ENCODE results near the gene BLTP3A. TPM values are rescaled to one million over a fixed set of nuclear protein-coding genes. Genes with fewer than 3 reads are reported as not detected.
"Not testable (repeated sequence)": the region's sequence is repeated elsewhere in the genome, so short reads cannot be mapped to it uniquely, and the experiment has no call there.

BLTP3A gene
- total and polyA plus RNA-seq, 2 experiments from 2014 or later: 6.4 to 20.6 TPM

GRCh38 chr6:34746104-34746846, 45.6 kb upstream of the BLTP3A start:
- no peaks in the 10 kb centered on the region for H3K36me3 ChIP-seq
- H3K27me3 ChIP-seq: no peaks in the 10 kb centered on the region
- no peak for TF ChIP-seq CTCF (IDR thresholded peaks at IDR 0.05; ENCODE audit: low read depth, low read length)
- H3K27ac ChIP-seq: no peak overlapping the region
- no peaks in the 10 kb centered on the region for H3K4me1 ChIP-seq (ENCODE audit: low read depth)
- no peak for DNase-seq (ENCODE audit: low read depth in 1 of 2, low spot score in 1 of 2)
- no peaks in the 10 kb centered on the region for H3K9me3 ChIP-seq (ENCODE audit: low read depth)
- H3K4me3 ChIP-seq: no peak overlapping the region

- no peaks in the 10 kb centered on the region for H3K27me3 ChIP-seq
- no peak for TF ChIP-seq CTCF (IDR thresholded peaks at IDR 0.05; ENCODE audit: low read depth, low read length)
- H3K4me3 ChIP-seq: no peak overlapping the region
- H3K4me1 ChIP-seq (ENCODE audit: low read depth): no peaks in the 10 kb centered on the region
- no peak overlapping the region for H3K27ac ChIP-seq
- no peak for DNase-seq (ENCODE audit: low read depth in 1 of 2, low spot score in 1 of 2)
- no peaks in the 10 kb centered on the region for H3K9me3 ChIP-seq (ENCODE audit: low read depth)
- H3K36me3 ChIP-seq: no peaks in the 10 kb centered on the region
Measured at GRCh38 chr6:34748757-34749156, 43.1 kb upstream of the BLTP3A start.

GRCh38 chr6:34756513-34756856, 35.4 kb upstream of the BLTP3A start:
- peak overlapping the region; percentile 97 for H3K27ac ChIP-seq
- peak overlapping the region; percentile 84 for H3K4me3 ChIP-seq
- H3K4me1 ChIP-seq (ENCODE audit: low read depth); H3K36me3 ChIP-seq; H3K27me3 ChIP-seq; H3K9me3 ChIP-seq (ENCODE audit: low read depth): not testable (repeated sequence)
- peak; percentile 31 for TF ChIP-seq CTCF (IDR thresholded peaks at IDR 0.05; ENCODE audit: low read depth, low read length)
- peak in 1 of 2 donors; percentile 39 for DNase-seq (ENCODE audit: low read depth in 1 of 2, low spot score in 1 of 2)

- no peaks in the 10 kb centered on the region for H3K9me3 ChIP-seq (ENCODE audit: low read depth)
Measured at GRCh38 chr6:34757687-34758274, 34.1 kb upstream of the BLTP3A start.

GRCh38 chr6:34760108-34760507, 31.8 kb upstream of the BLTP3A start:
- Histone ChIP-seq H3K36me3 (peaks cover 18% of the 10 kb centered on the region), H3K4me1 (ENCODE audit: low read depth) (peaks cover 3% of the 10 kb centered on the region), H3K4me3 (no peak overlapping the region), H3K27me3 (no peaks in the 10 kb centered on the region), H3K27ac (no peak overlapping the region), H3K9me3 (ENCODE audit: low read depth) (no peaks in the 10 kb centered on the region)
- DNase-seq (ENCODE audit: low read depth in 1 of 2, low spot score in 1 of 2): no peak
- no peak for TF ChIP-seq CTCF (IDR thresholded peaks at IDR 0.05; ENCODE audit: low read depth, low read length)

More at GRCh38 chr6:34757687-34758274, 34.1 kb upstream of the BLTP3A start:
- Histone ChIP-seq H3K4me3 (peak overlapping the region; percentile 84), H3K27me3 (no peaks in the 10 kb centered on the region), H3K27ac (no peak overlapping the region), H3K36me3 (peaks cover 6% of the 10 kb centered on the region), H3K4me1 (ENCODE audit: low read depth) (peaks cover 3% of the 10 kb centered on the region)
- TF ChIP-seq CTCF (IDR thresholded peaks at IDR 0.05; ENCODE audit: low read depth, low read length): no peak
- DNase-seq (ENCODE audit: low read depth in 1 of 2, low spot score in 1 of 2): no peak

DNA sequence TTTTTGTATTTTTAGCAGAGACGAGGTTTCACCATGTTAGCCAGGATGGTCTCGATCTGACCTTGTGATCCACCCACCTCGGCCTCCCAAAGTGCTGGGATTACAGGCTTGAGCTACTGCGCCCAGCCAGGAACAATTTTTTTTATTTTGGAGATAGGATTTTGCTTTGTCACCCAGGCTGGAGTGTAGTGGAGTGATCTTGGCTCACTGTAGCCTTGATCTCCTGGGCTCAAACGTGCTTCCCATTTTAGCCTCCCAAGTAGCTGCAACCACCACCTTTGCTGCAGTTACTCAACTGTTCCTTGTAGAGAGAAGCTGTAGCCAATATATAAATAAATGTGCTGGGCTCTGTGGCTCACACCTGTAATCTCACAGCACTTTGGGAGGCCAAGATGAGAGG, 30.2 kb upstream of the BLTP3A start:
- H3K36me3 ChIP-seq: peaks cover 31% of the 10 kb centered on the region
- not testable (repeated sequence) for H3K4me1 ChIP-seq (ENCODE audit: low read depth); H3K27me3 ChIP-seq; H3K9me3 ChIP-seq (ENCODE audit: low read depth); H3K27ac ChIP-seq; H3K4me3 ChIP-seq; DNase-seq (ENCODE audit: low read depth in 1 of 2, low spot score in 1 of 2)
